ENCODE measurements around the gene CFL1.

Gene CFL1

GRCh38 chr11:65829459-65829858, 28.5 kb downstream of the CFL1 start:
- FAIRE-seq: no peak
- no peak for DNase-seq (ENCODE audit: insufficient read length, low spot score)
- TF ChIP-seq POLR2A (IDR thresholded peaks at IDR 0.05; ENCODE audit: low read depth, low read length): no peak

- no peak for TF ChIP-seq POLR2A (IDR thresholded peaks at IDR 0.05; ENCODE audit: low read depth, low read length)
- no peak for DNase-seq (ENCODE audit: insufficient read length, low spot score)
- FAIRE-seq: no peak
Measured at GRCh38 chr11:65826984-65827735, 30.8 kb downstream of the CFL1 start.

GRCh38 chr11:65822776-65823528, 35.0 kb downstream of the CFL1 start:
- TF ChIP-seq POLR2A (IDR thresholded peaks at IDR 0.05; ENCODE audit: low read depth, low read length): no peak
- FAIRE-seq: no peak
- DNase-seq (ENCODE audit: insufficient read length, low spot score): no peak

- no peak for DNase-seq (ENCODE audit: insufficient read length, low spot score)
- no peak for TF ChIP-seq POLR2A (IDR thresholded peaks at IDR 0.05; ENCODE audit: low read depth, low read length)
- no peak for FAIRE-seq
Measured at GRCh38 chr11:65821107-65821506, 36.9 kb downstream of the CFL1 start.

GRCh38 chr11:65817835-65818680, 39.9 kb downstream of the CFL1 start:
- TF ChIP-seq POLR2A (IDR thresholded peaks at IDR 0.05; ENCODE audit: low read depth, low read length): no peak; the same call in 1 of the 2 replicates
- DNase-seq (ENCODE audit: insufficient read length, low spot score) (peak; percentile 90), FAIRE-seq (no peak)

DNA sequence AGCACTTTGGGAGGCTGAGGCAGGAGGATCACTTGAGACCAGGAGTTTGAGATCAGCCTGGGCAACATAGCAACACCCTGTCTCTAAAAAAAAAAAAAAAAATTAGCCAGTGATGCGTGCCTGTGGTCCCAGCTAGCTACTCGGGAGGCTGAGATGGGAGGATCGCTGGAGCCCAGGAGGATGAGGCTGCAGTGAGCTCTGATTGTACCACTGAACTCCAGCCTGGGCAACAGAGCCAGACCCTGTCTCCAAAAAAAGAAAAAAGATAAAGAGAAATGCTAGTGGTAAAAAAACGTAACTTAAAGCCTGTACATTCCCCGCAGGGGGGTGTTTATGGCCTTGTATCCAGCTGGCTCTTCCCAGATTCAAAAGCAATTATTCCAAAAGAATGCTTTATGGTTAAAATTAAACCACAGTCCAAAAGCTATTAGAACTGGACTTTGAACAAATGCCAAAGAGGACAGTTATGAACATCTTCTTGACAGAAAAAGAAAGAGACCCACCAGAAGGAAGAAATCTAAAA, 40.6 kb downstream of the CFL1 start:
- no peak for TF ChIP-seq POLR2A (IDR thresholded peaks at IDR 0.05; ENCODE audit: low read depth, low read length)
- no peak for FAIRE-seq
- DNase-seq (ENCODE audit: insufficient read length, low spot score): no peak

- DNase-seq (ENCODE audit: insufficient read length, low spot score) (no peak), FAIRE-seq (no peak)
- no peak for TF ChIP-seq POLR2A (IDR thresholded peaks at IDR 0.05; ENCODE audit: low read depth, low read length)
Measured at GRCh38 chr11:65816696-65817095, 41.3 kb downstream of the CFL1 start.

DNA sequence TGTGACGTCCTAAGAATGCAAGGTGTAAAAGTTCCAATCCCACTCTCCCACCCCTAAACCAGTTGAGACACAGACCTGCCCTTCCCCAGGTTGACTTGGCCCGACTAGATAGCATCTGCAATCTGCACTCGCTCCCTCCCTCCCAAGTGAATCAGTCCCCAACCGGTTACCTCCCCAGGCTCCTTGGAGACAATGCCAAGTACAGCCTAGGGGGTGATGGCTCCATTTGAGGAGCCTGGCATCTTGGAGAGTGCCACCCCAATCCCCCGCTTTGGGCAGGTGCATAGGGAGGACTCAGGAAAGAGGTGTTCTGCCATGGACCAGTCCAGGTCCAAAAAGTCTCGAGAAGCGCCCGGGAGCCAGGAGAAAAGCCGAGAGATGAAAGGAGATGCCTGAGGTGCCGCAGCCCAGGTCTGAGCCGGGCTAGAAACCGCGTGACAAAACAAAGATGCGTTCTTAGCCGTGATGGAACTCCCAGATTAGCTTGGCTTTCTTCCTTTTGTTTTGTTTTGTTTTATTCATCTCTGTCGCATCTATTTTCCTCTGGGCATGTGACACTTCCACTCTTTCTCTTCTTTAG, 42.9 kb downstream of the CFL1 start:
- FAIRE-seq (no peak), DNase-seq (ENCODE audit: insufficient read length, low spot score) (no peak)
- no peak for TF ChIP-seq POLR2A (IDR thresholded peaks at IDR 0.05; ENCODE audit: low read depth, low read length)

- no peak for FAIRE-seq
- no peak for DNase-seq (ENCODE audit: insufficient read length, low spot score)
- TF ChIP-seq POLR2A (IDR thresholded peaks at IDR 0.05; ENCODE audit: low read depth, low read length): no peak
Measured at GRCh38 chr11:65814131-65814985, 43.6 kb downstream of the CFL1 start.

- DNase-seq (ENCODE audit: insufficient read length, low spot score): no peak
- FAIRE-seq: no peak
Measured at GRCh38 chr11:65811764-65812475, 46.1 kb downstream of the CFL1 start.

DNA sequence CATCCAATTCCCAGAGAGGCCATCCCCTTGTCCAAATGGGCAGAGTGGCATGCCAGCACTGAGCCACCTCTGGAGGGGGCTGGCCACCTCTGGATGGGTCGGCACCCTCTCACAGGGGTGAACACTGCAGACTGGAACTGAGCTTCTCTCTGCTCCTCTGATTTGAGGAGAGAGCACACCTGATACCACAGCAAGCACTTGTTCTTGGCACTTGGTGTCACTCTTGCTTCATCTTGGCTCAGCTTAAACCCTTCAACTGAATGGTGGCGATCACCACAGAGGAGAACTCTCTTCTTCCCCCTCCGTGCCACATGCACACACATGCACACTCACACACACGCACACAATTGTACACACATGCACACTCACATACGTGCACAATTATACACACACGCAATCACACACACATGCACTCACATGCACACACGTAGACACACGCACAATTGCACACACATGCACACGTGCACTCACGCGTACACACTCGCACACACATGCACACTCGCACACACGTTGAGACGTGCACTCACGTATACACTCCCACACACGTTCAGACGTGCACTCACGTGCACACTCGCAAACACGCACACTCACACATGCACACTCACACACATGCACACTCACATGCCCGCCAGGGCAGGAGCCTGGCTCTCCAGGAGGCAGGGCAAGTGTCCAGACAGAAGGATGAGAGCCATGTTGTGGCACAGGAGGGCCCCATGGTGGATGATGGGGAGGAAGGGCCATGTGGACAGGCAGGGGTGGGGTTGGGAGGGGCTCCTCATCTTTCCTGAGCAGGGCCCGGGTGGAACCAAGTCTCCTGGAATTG, 47.7 kb downstream of the CFL1 start:
- FAIRE-seq: no peak
- DNase-seq (ENCODE audit: insufficient read length, low spot score): no peak
- TF ChIP-seq POLR2A (IDR thresholded peaks at IDR 0.05; ENCODE audit: low read depth, low read length): no peak

More at GRCh38 chr11:65811764-65812475, 46.1 kb downstream of the CFL1 start:
- no peak for TF ChIP-seq POLR2A (IDR thresholded peaks at IDR 0.05; ENCODE audit: low read depth, low read length)
